ENCODE data around the gene SSBP3.
"Not testable (repeated sequence)": the region's sequence is repeated elsewhere in the genome, so short reads cannot be mapped to it uniquely, and the experiment has no call there.

GRCh38 chr1:54345548-54345947 lies 60.6 kb downstream of the SSBP3 start:
- TF ChIP-seq POLR2A, EP300 (IDR thresholded peaks at IDR 0.05): not testable (repeated sequence)
- TF ChIP-seq, protein P1, sequence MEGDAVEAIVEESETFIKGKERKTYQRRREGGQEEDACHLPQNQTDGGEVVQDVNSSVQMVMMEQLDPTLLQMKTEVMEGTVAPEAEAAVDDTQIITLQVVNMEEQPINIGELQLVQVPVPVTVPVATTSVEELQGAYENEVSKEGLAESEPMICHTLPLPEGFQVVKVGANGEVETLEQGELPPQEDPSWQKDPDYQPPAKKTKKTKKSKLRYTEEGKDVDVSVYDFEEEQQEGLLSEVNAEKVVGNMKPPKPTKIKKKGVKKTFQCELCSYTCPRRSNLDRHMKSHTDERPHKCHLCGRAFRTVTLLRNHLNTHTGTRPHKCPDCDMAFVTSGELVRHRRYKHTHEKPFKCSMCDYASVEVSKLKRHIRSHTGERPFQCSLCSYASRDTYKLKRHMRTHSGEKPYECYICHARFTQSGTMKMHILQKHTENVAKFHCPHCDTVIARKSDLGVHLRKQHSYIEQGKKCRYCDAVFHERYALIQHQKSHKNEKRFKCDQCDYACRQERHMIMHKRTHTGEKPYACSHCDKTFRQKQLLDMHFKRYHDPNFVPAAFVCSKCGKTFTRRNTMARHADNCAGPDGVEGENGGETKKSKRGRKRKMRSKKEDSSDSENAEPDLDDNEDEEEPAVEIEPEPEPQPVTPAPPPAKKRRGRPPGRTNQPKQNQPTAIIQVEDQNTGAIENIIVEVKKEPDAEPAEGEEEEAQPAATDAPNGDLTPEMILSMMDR (IDR thresholded peaks at IDR 0.05): not testable (repeated sequence)

All from tibial nerve (tissue), 4 donors.